ENCODE data around the gene ZNF586. TPM values are rescaled to one million over a fixed set of nuclear protein-coding genes. Genes with fewer than 3 reads are reported as not detected.

ZNF586 gene
- total RNA-seq, 6 donors from 2014 or later: 13.2 to 30.4 (median 19.6) TPM

DNA sequence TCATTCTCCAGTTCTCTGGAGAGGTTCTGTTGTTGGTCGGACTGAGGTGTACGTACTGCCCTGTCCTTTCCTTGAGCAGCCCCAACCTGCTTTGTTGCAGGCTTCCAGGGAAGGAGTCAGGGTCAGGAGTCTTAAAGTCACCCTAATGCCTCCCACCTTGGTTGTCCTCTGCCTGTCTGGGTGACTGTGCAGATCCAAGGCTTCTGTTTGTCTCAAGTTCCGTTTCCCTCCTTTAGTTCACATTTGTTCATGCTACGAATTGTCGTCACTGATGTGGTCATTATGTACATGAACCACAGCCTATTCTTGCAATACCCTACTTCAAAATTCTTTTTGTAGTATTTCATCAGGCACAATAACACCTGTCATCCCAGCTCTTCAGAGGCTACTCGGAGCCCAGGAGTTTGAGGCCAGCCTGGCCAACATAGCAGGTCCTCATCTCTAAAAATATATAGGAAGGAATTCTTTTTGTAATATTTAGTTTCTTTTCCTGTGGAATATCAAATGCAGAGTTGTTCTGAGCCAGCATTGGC is 7.4 kb downstream of the ZNF586 start:
- ATAC-seq (ENCODE audit: low FRiP score in 2 of 2) (no peak), DNase-seq (no peak)
- Histone ChIP-seq H3K4me1 (peaks cover 0 to 3% (median under 1%) of the 10 kb centered on the region in 4 donors), H3K4me3 (no peak overlapping the region), H3K27me3 (no peaks in the 10 kb centered on the region), H3K9me3 (peaks cover 43 to 98% (median 79%) of the 10 kb centered on the region in 4 donors), H3K27ac (no peak overlapping the region), H3K36me3 (peaks cover 20 to 89% (median 59%) of the 10 kb centered on the region in 4 donors)
- TF ChIP-seq POLR2AphosphoS5 (IDR thresholded peaks at IDR 0.05) (no peak), POLR2A (IDR thresholded peaks at IDR 0.05) (no peak)
- 85 to 88% methylated on average over 6 of the region's 6 CpGs for WGBS, 2 donors

DNA sequence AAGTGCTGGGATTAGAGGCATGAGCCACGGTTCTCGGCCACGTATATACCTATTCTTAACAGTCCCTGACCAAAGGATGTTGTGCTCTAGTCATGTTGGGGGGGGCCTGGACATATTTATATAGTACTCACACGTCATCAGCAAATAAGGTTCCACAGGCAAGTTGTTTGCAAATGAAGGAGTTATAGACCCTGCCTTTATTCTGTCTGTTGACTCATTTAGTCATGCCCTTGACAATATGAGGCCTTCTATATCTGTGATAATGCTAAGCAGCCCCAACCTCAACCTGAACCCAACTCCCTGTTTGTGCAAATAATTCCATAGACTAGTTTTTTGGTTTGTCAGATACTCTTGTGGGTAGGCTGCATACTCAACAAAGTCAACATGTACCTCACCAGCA is 8.9 kb downstream of the ZNF586 start:
- H3K9me3 ChIP-seq: peaks cover 50 to 98% (median 84%) of the 10 kb centered on the region in 4 donors
- H3K36me3 ChIP-seq: peaks cover 20 to 75% (median 51%) of the 10 kb centered on the region in 4 donors
- WGBS, 2 donors: 87 to 94% methylated on average over 4 of the region's 4 CpGs
- TF ChIP-seq POLR2A (IDR thresholded peaks at IDR 0.05) (no peak), POLR2AphosphoS5 (IDR thresholded peaks at IDR 0.05) (no peak), EP300 (IDR thresholded peaks at IDR 0.05) (no peak)
- TF ChIP-seq, protein P1, sequence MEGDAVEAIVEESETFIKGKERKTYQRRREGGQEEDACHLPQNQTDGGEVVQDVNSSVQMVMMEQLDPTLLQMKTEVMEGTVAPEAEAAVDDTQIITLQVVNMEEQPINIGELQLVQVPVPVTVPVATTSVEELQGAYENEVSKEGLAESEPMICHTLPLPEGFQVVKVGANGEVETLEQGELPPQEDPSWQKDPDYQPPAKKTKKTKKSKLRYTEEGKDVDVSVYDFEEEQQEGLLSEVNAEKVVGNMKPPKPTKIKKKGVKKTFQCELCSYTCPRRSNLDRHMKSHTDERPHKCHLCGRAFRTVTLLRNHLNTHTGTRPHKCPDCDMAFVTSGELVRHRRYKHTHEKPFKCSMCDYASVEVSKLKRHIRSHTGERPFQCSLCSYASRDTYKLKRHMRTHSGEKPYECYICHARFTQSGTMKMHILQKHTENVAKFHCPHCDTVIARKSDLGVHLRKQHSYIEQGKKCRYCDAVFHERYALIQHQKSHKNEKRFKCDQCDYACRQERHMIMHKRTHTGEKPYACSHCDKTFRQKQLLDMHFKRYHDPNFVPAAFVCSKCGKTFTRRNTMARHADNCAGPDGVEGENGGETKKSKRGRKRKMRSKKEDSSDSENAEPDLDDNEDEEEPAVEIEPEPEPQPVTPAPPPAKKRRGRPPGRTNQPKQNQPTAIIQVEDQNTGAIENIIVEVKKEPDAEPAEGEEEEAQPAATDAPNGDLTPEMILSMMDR (IDR thresholded peaks at IDR 0.05): no peak
- DNase-seq: no peak
- no peak for ATAC-seq (ENCODE audit: low FRiP score in 2 of 2)
- H3K27ac ChIP-seq: no peak overlapping the region
- H3K4me1 ChIP-seq: no peaks in the 10 kb centered on the region
- H3K27me3 ChIP-seq: no peaks in the 10 kb centered on the region
- no peak overlapping the region for H3K4me3 ChIP-seq

DNA sequence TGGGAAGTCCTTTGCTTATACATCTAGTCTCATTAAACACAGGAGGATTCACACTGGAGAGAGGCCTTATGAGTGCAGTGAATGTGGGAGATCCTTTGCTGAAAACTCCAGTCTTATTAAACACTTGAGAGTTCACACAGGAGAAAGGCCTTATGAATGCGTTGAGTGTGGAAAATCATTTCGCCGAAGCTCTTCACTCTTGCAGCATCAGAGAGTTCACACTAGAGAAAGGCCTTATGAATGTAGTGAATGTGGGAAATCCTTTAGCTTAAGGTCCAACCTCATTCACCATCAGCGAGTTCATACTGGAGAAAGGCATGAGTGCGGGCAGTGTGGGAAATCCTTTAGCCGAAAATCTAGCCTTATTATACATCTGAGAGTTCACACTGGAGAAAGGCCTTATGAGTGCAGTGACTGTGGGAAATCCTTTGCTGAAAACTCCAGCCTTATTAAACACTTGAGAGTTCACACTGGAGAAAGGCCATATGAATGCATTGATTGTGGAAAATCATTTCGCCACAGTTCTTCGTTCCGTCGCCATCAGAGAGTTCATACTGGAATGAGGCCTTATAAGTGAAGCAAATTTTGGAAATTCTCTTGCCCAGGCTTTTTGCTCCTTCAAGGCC is 9.9 kb downstream of the ZNF586 start:
- Histone ChIP-seq H3K36me3 (peaks cover 20 to 66% (median 47%) of the 10 kb centered on the region in 4 donors), H3K4me1 (no peaks in the 10 kb centered on the region), H3K27me3 (no peaks in the 10 kb centered on the region), H3K9me3 (peaks cover 47 to 97% (median 84%) of the 10 kb centered on the region in 4 donors), H3K27ac (no peak overlapping the region), H3K4me3 (no peak overlapping the region)
- WGBS, 2 donors: 96 to 98% methylated on average over 10 of the region's 10 CpGs
- DNase-seq (no peak), ATAC-seq (ENCODE audit: low FRiP score in 2 of 2) (no peak)
- TF ChIP-seq, protein P1 (IDR thresholded peaks at IDR 0.05): no peak
- TF ChIP-seq POLR2AphosphoS5 (IDR thresholded peaks at IDR 0.05) (no peak), EP300 (IDR thresholded peaks at IDR 0.05) (no peak), POLR2A (IDR thresholded peaks at IDR 0.05) (no peak)

DNA sequence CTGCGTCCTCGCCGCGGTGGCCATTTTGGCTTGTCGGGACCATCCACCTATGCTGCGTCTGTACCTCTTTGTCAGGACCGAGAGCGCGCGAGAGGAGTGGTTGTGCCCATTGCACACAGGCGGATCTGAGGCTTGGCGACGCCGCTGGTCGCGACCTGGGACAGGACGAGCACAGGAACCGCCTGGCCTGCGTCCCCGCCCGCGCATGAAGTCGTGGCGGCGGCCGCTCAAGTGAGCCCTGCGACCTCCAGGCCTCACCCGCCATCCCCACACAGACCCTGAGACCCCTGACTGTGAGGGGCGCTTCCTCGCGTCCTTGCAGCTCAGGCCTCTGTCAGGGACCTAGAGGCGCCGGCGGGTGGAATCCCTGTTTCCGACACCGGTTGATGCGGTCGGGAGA is 16.8 kb downstream of the ZNF586 start:
- Histone ChIP-seq H3K4me3 (no peak overlapping the region), H3K4me1 (no peaks in the 10 kb centered on the region), H3K27ac (no peak overlapping the region), H3K27me3 (no peaks in the 10 kb centered on the region), H3K9me3 (peaks cover 17 to 82% (median 63%) of the 10 kb centered on the region in 4 donors), H3K36me3 (peaks cover 5 to 36% (median 16%) of the 10 kb centered on the region in 4 donors)
- ATAC-seq (ENCODE audit: low FRiP score in 2 of 2): no peak
- DNase-seq: peak in 1 of 2 donors; percentile 75
- no peak for TF ChIP-seq POLR2AphosphoS5 (IDR thresholded peaks at IDR 0.05)
- TF ChIP-seq EP300 (IDR thresholded peaks at IDR 0.05): no peak
- TF ChIP-seq, protein P1 (IDR thresholded peaks at IDR 0.05): no peak
- no peak for TF ChIP-seq POLR2A (IDR thresholded peaks at IDR 0.05)
- WGBS, 2 donors: 96 to 97% methylated on average over 19 to 34 of the region's 38 CpGs

DNA sequence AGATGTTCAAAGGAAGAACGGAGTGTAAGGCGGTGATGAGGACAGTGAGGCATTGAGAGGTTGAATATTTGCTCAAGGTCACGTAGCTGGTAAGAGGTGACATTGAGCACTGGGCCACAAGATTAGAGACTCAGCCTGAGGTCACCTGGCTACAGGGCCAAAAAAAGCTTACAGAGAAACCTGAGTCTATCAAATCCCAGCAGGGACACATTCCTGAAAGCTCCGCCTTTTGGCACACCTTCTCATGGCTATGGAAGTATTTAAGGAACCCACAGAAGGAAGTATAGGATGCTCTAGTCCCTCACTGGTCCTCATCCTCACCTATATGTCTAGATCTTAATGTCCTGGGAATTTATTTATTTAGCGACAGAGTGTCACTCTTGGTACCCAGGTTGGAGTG is 17.4 kb downstream of the ZNF586 start:
- DNase-seq: no peak
- no peak for ATAC-seq (ENCODE audit: low FRiP score in 2 of 2)
- Histone ChIP-seq H3K4me1 (no peaks in the 10 kb centered on the region), H3K9me3 (peaks cover 13 to 76% (median 62%) of the 10 kb centered on the region in 4 donors), H3K4me3 (no peak overlapping the region), H3K36me3 (peaks cover 5 to 37% (median 16%) of the 10 kb centered on the region in 4 donors), H3K27ac (no peak overlapping the region), H3K27me3 (no peaks in the 10 kb centered on the region)
- no peak for TF ChIP-seq POLR2A (IDR thresholded peaks at IDR 0.05)
- TF ChIP-seq POLR2AphosphoS5 (IDR thresholded peaks at IDR 0.05): no peak
- no peak for TF ChIP-seq EP300 (IDR thresholded peaks at IDR 0.05)
- TF ChIP-seq, protein P1 (IDR thresholded peaks at IDR 0.05): no peak
- 86 to 90% methylated on average over 5 of the region's 5 CpGs for WGBS, 2 donors

Data from upper lobe of left lung (tissue), 6 donors.